Thyroid gland (tissue), 4 donors: Measurements from ENCODE around the gene POLR1A.

Source experiments
- CTCF ChIP-seq, 6 experiments: fragments of 200-600 bp in 3 of 6; fragments of 450-650 bp in 3 of 6; sonication (generic) in 3 of 6; IDR thresholded peaks; one replicate each; pipeline ENCODE4 v1.5.1; 2016 to 2019; ENCODE audit warnings: antibody characterized with exemption in 6 of 6, mild to moderate bottlenecking in 2 of 6, inconsistent platforms in 1 of 6, moderate library complexity in 1 of 6
- POLR2A ChIP-seq, 2 donors: fragments of 450-650 bp; IDR thresholded peaks; one replicate each; pipeline ENCODE4 v1.6.1; 2017; ENCODE audit warnings: antibody characterized with exemption in 2 of 2, mild to moderate bottlenecking in 2 of 2, moderate library complexity in 1 of 2

GRCh38 chr2:85988914-85989270 is 116.8 kb downstream of the POLR1A start:
- TF ChIP-seq CTCF (IDR thresholded peaks at IDR 0.05) (no peak), POLR2A (IDR thresholded peaks at IDR 0.05) (no peak)
